ENCODE results near the gene INS. TPM values are rescaled to one million over a fixed set of nuclear protein-coding genes. Genes with fewer than 3 reads are reported as not detected.

The INS gene
- total and polyA plus RNA-seq, 10 of the 15 experiments (the other 5 are each of a cell fraction or from before 2014, with no cell fraction given), result not detected

DNA sequence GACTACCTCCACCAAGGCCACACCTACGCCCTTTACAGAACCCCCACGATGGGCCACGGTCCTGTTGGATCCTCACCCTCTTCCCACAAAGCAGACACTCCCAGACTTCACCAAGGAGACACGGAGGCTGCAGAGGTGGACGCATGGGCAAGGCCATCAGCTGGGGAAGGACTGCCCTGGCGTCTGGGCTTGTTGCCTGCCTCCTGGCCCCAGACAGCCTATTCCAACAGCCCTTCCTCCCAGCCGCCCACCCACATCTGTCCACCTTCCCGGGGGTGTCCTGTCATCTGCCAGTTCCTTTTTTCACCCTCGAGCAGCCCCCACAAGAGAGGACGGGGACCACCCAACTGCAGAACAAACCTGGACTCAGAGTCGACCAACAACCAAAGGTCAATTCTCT is 39.5 kb upstream of the INS start (continued):
- TF ChIP-seq RAD21 (IDR thresholded peaks at IDR 0.05; ENCODE audit: insufficient read depth, low read depth, low read length), result no peak
- TF ChIP-seq, protein P1, sequence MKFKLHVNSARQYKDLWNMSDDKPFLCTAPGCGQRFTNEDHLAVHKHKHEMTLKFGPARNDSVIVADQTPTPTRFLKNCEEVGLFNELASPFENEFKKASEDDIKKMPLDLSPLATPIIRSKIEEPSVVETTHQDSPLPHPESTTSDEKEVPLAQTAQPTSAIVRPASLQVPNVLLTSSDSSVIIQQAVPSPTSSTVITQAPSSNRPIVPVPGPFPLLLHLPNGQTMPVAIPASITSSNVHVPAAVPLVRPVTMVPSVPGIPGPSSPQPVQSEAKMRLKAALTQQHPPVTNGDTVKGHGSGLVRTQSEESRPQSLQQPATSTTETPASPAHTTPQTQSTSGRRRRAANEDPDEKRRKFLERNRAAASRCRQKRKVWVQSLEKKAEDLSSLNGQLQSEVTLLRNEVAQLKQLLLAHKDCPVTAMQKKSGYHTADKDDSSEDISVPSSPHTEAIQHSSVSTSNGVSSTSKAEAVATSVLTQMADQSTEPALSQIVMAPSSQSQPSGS (IDR thresholded peaks at IDR 0.05; ENCODE audit: low read length), result no peak
- no peak for TF ChIP-seq BHLHE40 (IDR thresholded peaks at IDR 0.05; ENCODE audit: borderline replicate concordance in 1 of 2, low read depth in 2 of 2, low read length in 1 of 2)
- TF ChIP-seq, protein P2, sequence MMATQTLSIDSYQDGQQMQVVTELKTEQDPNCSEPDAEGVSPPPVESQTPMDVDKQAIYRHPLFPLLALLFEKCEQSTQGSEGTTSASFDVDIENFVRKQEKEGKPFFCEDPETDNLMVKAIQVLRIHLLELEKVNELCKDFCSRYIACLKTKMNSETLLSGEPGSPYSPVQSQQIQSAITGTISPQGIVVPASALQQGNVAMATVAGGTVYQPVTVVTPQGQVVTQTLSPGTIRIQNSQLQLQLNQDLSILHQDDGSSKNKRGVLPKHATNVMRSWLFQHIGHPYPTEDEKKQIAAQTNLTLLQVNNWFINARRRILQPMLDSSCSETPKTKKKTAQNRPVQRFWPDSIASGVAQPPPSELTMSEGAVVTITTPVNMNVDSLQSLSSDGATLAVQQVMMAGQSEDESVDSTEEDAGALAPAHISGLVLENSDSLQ (IDR thresholded peaks at IDR 0.05), result no peak
- no peak for TF ChIP-seq SUZ12 (IDR thresholded peaks at IDR 0.05; ENCODE audit: unreplicated experiment)

DNA sequence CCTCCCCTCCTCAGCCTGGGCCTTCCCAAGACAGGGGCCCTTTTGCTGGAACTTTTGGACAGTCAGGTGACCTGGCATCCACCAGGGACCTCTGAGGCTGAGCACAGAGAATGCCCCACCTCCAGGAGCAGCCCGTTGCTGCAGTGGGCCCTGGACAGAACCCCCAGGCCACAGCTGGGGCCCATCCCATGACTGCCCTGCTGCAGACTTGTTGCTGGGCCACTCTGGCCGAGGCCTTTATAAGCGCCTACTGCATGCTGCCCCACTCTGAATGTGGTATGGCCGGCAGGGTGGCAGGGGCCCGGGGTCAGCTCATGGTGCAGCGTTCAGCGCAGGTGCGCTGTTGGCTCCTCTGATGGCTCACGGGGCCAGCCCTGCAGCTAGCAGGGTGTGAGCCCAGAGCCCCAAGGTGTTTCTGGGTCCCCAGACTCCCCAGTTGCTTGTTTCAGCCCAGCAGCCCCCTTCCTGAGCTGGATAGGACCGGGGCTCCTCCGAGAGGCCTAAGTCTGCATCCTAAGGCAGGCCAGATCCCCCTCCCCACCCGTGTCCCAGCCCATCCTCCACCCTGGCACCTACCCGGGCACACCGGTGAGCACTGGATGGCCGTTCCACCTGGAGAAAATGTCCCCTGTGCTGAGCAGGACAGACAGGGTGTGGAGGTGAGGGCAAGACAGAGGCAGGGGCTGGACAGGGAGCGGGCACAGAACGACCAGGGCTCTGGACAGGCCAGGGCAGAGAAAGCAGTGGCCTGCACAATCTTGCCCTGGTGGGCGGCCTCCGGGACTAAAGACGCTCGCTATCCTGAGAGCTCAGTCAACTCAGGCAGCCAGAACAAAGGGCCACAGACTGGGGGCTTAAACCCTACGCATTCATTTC is 38.7 kb upstream of the INS start:
- Histone ChIP-seq H2AFZ (ENCODE audit: control insufficient read depth, low read depth, low read length) (no peak overlapping the region), H3K9me3 (replicated peaks; ENCODE audit: control insufficient read depth, insufficient read depth, low read length) (no peaks in the 10 kb centered on the region), H3K9ac (ENCODE audit: control insufficient read depth, insufficient read depth, low read length) (no peak overlapping the region), H3K79me2 (ENCODE audit: control insufficient read depth, insufficient read depth, low read length) (no peaks in the 10 kb centered on the region), H3K4me1 (ENCODE audit: control insufficient read depth, insufficient read depth, low read length) (no peaks in the 10 kb centered on the region), H3K36me3 (ENCODE audit: control insufficient read depth in 2 of 2, insufficient read depth in 2 of 2, low read length in 1 of 2) (no peaks in the 10 kb centered on the region), H3K27me3 (replicated peaks in 1 of 2; ENCODE audit: control insufficient read depth in 2 of 2, insufficient read depth in 2 of 2, low read length in 1 of 2) (no peaks in the 10 kb centered on the region; a peak in 1 of 4 replicates), H3K27ac (ENCODE audit: control insufficient read depth, insufficient read depth) (no peak overlapping the region), H3K4me3 (no peak overlapping the region), H4K20me1 (ENCODE audit: control insufficient read depth, insufficient read depth) (no peaks in the 10 kb centered on the region), H3K4me2 (ENCODE audit: control insufficient read depth, insufficient read depth) (no peak overlapping the region)
- 32% methylated on average over 22 of the region's 22 CpGs for WGBS (ENCODE audit: insufficient coverage, insufficient replicate concordance, low lambda C conversion rate, missing lambda C conversion rate)
- BruUV-seq (replicated peaks), result no TSS peak
- DNase-seq (ENCODE audit: low read depth, low spot score) (no peak), FAIRE-seq (no peak), ATAC-seq (no peak)
- intact Hi-C loops (cut with micrococcal nuclease; ENCODE audit: unreplicated experiment) (loop anchor here (5.0 to 10.0 kb wide), 2 partner anchors 98 to 335 kb away; no protein-coding TSS in a partner anchor), in situ Hi-C loops (cut with MboI) (loop anchor here (5.0 kb wide), 1 partner anchor 218 kb away; no protein-coding TSS in a partner anchor)
- POLR2A ChIA-PET, result no interaction called here
- CTCF ChIA-PET, result no interaction called here
- RAD21 ChIA-PET (ENCODE audit: unreplicated experiment), result interaction anchor here (1.5 to 2.0 kb wide), 2 partner anchors 105 to 220 kb away, joined by 3 to 9 read pairs; no protein-coding TSS in a partner anchor
- SMC1A ChIA-PET (ENCODE audit: uncharacterized antibody, unreplicated experiment), result no interaction called here
- TF ChIP-seq HCFC1 (IDR thresholded peaks at IDR 0.05; ENCODE audit: low read length), result no peak
- no peak for TF ChIP-seq NRF1 (conservative IDR thresholded peaks at IDR 0.05; ENCODE audit: low read depth, low read length)
- no peak for TF ChIP-seq EZH2 (IDR thresholded peaks at IDR 0.05; ENCODE audit: borderline replicate concordance, control insufficient read depth, low read depth, low read length)
- TF ChIP-seq, protein P3, sequence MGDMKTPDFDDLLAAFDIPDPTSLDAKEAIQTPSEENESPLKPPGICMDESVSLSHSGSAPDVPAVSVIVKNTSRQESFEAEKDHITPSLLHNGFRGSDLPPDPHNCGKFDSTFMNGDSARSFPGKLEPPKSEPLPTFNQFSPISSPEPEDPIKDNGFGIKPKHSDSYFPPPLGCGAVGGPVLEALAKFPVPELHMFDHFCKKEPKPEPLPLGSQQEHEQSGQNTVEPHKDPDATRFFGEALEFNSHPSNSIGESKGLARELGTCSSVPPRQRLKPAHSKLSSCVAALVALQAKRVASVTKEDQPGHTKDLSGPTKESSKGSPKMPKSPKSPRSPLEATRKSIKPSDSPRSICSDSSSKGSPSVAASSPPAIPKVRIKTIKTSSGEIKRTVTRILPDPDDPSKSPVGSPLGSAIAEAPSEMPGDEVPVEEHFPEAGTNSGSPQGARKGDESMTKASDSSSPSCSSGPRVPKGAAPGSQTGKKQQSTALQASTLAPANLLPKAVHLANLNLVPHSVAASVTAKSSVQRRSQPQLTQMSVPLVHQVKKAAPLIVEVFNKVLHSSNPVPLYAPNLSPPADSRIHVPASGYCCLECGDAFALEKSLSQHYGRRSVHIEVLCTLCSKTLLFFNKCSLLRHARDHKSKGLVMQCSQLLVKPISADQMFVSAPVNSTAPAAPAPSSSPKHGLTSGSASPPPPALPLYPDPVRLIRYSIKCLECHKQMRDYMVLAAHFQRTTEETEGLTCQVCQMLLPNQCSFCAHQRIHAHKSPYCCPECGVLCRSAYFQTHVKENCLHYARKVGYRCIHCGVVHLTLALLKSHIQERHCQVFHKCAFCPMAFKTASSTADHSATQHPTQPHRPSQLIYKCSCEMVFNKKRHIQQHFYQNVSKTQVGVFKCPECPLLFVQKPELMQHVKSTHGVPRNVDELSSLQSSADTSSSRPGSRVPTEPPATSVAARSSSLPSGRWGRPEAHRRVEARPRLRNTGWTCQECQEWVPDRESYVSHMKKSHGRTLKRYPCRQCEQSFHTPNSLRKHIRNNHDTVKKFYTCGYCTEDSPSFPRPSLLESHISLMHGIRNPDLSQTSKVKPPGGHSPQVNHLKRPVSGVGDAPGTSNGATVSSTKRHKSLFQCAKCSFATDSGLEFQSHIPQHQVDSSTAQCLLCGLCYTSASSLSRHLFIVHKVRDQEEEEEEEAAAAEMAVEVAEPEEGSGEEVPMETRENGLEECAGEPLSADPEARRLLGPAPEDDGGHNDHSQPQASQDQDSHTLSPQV (IDR thresholded peaks at IDR 0.05), result no peak
- no peak for TF ChIP-seq TCF3 (IDR thresholded peaks at IDR 0.05; ENCODE audit: borderline replicate concordance, insufficient read depth, low read depth, low read length)
- no peak for TF ChIP-seq SRF (IDR thresholded peaks at IDR 0.05; ENCODE audit: low read depth in 2 of 2, low read length in 2 of 2)
